Activated CD4-positive, CD25-positive, alpha-beta regulatory T cell (primary cell): Measurements from ENCODE around the gene FAM131C.

Experiments used
- DNase-seq, 4 experiments: peaks; one replicate each; lab custom pipeline; 2025; lab: John Stamatoyannopoulos, UW

FAM131C gene

GRCh38 chr1:16101623-16102022, 28.2 kb upstream of the FAM131C start:
- DNase-seq = no peak

GRCh38 chr1:16099412-16099811, 26.0 kb upstream of the FAM131C start:
- no peak for DNase-seq

GRCh38 chr1:16095447-16095846, 22.0 kb upstream of the FAM131C start:
- DNase-seq = no peak

- DNase-seq = no peak
These were observed 21.2 kb upstream of the FAM131C start for GRCh38 chr1:16094453-16095158.

- DNase-seq = no peak
These were observed 20.2 kb upstream of the FAM131C start for GRCh38 chr1:16093611-16094010.

- no peak for DNase-seq
These were observed 19.6 kb upstream of the FAM131C start for GRCh38 chr1:16092923-16093511.

GRCh38 chr1:16092097-16092922, 18.9 kb upstream of the FAM131C start:
- no peak for DNase-seq

- no peak for DNase-seq
These were observed 17.8 kb upstream of the FAM131C start for GRCh38 chr1:16091296-16091695.

- DNase-seq = no peak
These were observed 16.8 kb upstream of the FAM131C start for GRCh38 chr1:16090076-16090826.

- DNase-seq = no peak
These were observed 15.5 kb upstream of the FAM131C start for GRCh38 chr1:16088996-16089395.

GRCh38 chr1:16088351-16088911, 15.0 kb upstream of the FAM131C start:
- DNase-seq = no peak

- DNase-seq = no peak
These were observed 14.3 kb upstream of the FAM131C start for GRCh38 chr1:16087733-16088132.

- no peak for DNase-seq
These were observed 12.1 kb upstream of the FAM131C start for GRCh38 chr1:16085522-16085921.

GRCh38 chr1:16083486-16083885, 10.0 kb upstream of the FAM131C start:
- DNase-seq = no peak

- peak in 2 of 4 experiments; percentile 41 to 54 for DNase-seq
These were observed 9.0 kb upstream of the FAM131C start for GRCh38 chr1:16082283-16083038.

- DNase-seq = no peak
These were observed 8.2 kb upstream of the FAM131C start for GRCh38 chr1:16081636-16082035.

- no peak for DNase-seq
These were observed 7.1 kb upstream of the FAM131C start for GRCh38 chr1:16080422-16081150.

GRCh38 chr1:16078925-16079656, 5.6 kb upstream of the FAM131C start:
- peak; percentile 33 to 64 (median 40) for DNase-seq

GRCh38 chr1:16077406-16078245, 4.2 kb upstream of the FAM131C start:
- DNase-seq = no peak
